GM19452 (cell line): ENCODE measurements around the gene APH1A.
"Not testable (repeated sequence)": the region's sequence is repeated elsewhere in the genome, so short reads cannot be mapped to it uniquely, and the experiment has no call there.

Experiments used
- ATAC-seq: cut with Tn5 transposase; IDR thresholded peaks from one replicate; pipeline ENCODE4 v1.9.1; 2021; ENCODE audit not compliant: unreplicated experiment

Gene APH1A

DNA sequence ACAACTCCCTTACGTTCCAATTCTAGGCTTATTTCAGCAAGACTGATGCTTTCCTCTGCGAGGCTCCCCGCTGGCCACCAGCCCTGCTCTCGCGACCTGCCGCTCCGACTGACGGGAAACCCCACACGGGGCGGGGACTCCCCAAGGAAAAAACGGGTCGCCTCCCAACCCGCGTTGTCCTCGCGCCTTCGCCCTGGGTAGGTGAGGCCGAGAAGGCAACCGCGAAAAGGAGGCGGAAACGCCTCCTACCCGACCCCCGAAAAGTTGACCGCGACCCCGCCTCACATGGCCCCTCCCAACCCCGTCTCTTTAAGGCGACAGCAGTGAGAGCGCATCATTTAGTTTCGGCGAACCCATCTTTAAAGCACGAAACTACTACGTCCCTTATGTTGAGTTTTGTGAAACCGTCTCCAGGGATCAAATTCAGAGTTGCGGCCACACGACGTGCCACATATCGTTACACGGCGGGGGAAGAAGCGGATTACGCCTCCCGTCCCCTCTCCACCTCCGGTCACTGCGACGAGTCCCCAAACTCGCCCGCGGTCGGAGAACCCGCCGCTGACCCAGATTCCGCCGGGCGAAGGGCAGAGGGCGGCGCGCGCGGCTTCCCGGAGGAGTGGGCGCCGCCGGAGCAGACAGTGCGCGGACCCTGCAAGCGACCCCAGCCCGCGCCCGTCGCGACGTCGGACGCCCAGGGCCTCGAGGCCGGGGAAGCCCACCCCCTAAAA is 34.1 kb downstream of the APH1A start:
- peak; percentile 46 for ATAC-seq

DNA sequence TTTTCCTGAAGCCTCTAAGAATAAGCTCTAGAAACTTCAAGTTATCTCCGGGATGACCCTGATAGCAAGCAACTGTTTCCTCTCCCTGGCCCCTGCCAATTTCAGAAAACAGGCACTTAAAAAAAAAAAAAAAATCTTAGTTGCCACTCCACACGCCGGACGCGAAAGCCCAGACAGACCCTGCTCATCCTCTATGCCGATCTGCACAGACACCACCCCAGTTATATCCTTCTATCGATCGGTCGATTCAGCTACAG is 34.6 kb downstream of the APH1A start:
- ATAC-seq: no peak

GRCh38 chr1:150233359-150234308 is 35.2 kb downstream of the APH1A start:
- no peak for ATAC-seq

DNA sequence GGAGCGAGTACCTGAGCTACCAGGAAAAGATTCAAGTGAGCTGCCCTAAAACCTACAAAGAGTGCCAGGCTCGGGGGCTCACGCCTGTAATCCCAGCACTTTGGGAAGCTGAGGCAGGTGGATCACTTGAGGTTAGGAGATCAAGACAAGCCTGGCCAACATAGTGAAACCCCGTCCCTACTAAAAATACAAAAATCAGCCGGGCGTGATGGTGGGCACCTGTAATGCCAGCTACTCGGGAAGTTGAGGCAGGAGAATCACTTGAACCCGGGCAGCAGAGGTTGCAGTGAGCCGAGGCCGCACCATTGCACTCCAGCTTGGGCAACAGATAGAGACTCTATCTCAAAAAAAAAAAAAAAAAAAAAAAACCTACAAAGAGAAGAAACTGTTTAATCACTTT is 35.9 kb downstream of the APH1A start:
- ATAC-seq: not testable (repeated sequence)

DNA sequence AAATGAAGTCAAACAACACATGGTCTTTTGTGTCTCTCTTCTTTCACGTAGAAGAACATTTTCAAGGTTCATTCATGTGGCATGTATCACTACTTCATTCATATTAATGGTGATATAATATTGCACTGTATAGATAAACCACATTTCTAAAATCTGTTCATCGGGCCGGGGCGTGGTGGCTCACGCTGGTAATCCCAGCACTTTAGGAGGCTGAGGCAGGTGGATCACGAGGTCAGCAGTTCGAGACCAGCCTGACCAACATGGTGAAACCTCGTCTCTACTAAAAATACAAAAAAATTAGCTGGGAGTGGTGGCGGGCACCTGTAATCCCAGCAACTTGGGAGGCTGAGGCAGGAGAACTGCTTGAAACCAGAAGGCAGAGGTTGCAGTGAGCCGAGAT is 40.6 kb downstream of the APH1A start:
- ATAC-seq: not testable (repeated sequence)

- ATAC-seq: no peak
Observed at GRCh38 chr1:150227228-150227627, 41.6 kb downstream of the APH1A start.

DNA sequence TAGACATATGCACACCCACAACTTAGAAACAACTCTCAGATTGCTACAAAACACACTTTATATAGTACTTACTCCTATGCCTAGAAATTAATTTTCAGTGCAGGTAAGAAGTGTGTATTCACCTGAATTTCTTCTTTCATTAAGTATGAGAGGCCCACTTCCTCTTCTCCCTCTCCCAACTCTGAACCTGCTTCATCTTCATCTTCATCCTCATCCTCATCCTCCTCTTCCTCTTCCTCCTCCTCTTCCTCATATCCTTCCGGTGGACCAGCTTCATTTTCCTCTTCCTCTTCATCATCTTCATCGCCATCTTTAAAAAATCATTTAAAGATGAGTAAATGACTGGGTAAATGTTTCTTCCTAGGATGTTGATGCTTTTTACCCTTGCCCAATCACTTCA is 42.3 kb downstream of the APH1A start:
- ATAC-seq: no peak

DNA sequence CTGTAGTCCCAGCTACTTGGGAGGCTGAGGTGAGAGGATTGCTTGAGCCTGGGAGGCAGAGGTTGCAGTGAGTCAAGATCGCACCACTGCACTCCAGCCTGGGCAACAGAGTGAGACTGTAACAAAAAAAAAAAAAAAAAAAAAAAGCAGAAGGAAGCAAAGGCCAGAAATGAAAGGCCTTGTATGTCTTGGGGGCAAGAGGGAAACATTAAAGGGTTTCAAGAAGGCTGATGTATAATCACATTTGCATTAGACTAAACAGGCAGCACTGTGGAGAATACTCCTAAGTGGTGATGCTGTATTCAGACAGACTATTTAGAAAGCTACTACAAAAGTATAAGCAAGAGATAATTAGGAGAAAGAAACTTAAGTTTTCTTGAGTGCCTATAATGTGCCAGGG is 43.3 kb downstream of the APH1A start:
- no peak for ATAC-seq

DNA sequence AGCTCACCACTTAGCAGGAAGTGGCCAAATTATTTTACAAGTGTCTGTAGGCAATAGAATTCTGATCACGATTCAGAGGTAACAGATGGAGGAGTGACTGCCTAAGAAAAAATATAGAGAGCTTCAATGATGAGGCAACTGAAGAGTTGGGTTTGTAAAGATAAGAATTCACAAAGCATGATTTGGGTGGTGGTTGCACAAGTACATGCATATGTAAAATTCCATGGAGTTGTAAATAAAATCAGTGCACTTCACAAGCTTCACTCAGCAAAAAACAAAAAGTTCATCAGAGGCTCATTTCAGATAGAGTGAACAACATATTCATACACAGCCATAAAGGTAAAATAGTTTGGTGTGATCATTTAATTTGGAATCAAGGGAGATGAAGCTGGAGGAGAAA is 43.8 kb downstream of the APH1A start:
- ATAC-seq: no peak

DNA sequence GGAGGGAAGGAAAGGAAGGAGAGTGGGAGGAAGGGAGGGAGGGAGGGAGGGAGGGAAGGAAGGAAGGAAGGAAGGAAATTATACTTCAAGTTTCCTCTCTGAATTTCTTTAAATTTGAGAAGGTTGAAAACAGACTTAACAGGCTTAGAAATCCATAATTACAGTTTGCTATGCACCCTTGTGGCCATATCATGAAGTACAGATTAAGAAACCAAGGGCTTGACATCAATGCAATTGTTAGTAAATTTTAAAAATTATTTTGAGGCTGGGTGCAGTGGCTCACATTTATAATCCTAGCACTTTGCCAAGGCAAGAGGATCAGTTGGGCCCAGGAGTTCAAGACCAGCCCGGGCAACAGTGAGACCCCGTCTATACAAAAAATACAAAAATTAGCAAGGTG is 47.3 kb downstream of the APH1A start:
- no peak for ATAC-seq

GRCh38 chr1:150215855-150216254 is 53.0 kb downstream of the APH1A start:
- ATAC-seq: not testable (repeated sequence)
